K562 (cell line): ENCODE data around the gene ILDR1. TPM values are rescaled to one million over a fixed set of nuclear protein-coding genes. Genes with fewer than 3 reads are reported as not detected.

Experiments
- ARID4B ChIP-seq: sonication (generic); formaldehyde crosslinking; IDR thresholded peaks from 2 replicates; pipeline ENCODE4 v1.8.0; 2022; ENCODE audit warnings: mild to moderate bottlenecking, missing genetic modification reagents
- ATF3 ChIP-seq, 2 experiments: fragments of 450-650 bp in 1 of 2; sonication (generic) in 1 of 2; formaldehyde crosslinking in 1 of 2; IDR thresholded peaks in 1 of 2; conservative IDR thresholded peaks in 1 of 2; 2 replicates each; pipeline versions ENCODE4 v1.6.1 to v1.8.1; 2016 to 2023; ENCODE audit warnings: mild to moderate bottlenecking in 2 of 2, moderate library complexity in 2 of 2, inconsistent platforms in 1 of 2, missing genetic modification reagents in 1 of 2
- CBFB ChIP-seq: sonication (generic); formaldehyde crosslinking; IDR thresholded peaks from 2 replicates; pipeline ENCODE4 v1.4.0; 2020; ENCODE audit warnings: mild to moderate bottlenecking, missing genetic modification reagents
- ID3 ChIP-seq, 2 experiments: fragments of 250-450 bp in 1 of 2; fragments of 450-650 bp in 1 of 2; sonication (Bioruptor Pico) in 1 of 2; IDR thresholded peaks; 2 replicates each; pipeline versions ENCODE4 v1.6.1 to v1.8.0; 2016 to 2021; ENCODE audit warnings: mild to moderate bottlenecking in 2 of 2, moderate library complexity in 2 of 2, missing compliant biosample characterization in 1 of 2, missing genetic modification characterization in 1 of 2
- ILK ChIP-seq: fragments of 450-650 bp; IDR thresholded peaks from 2 replicates; pipeline ENCODE4 v1.6.1; 2016; ENCODE audit warnings: missing genetic modification characterization, low read depth, mild to moderate bottlenecking, missing compliant biosample characterization, moderate library complexity, borderline replicate concordance
- PBX2 ChIP-seq, 2 experiments: IDR thresholded peaks in 1 of 2; conservative IDR thresholded peaks in 1 of 2; 2 replicates each; pipeline ENCODE4 v1.6.1; 2016; ENCODE audit warnings: low read depth in 2 of 2, mild to moderate bottlenecking in 1 of 2, missing compliant biosample characterization in 1 of 2, missing genetic modification characterization in 1 of 2, moderate library complexity in 1 of 2
- PKNOX1 ChIP-seq: fragments of 450-650 bp; IDR thresholded peaks from 2 replicates; pipeline ENCODE4 v1.6.1; 2016
- STAG1 ChIP-seq: sonication (generic); formaldehyde crosslinking; IDR thresholded peaks from 2 replicates; pipeline ENCODE4 v1.5.0; 2020; ENCODE audit warnings: missing genetic modification reagents, borderline replicate concordance
- STAT5A ChIP-seq: IDR thresholded peaks from 2 replicates; pipeline ENCODE4 v1.6.1; 2012; ENCODE audit warnings: low read length, inconsistent platforms, borderline replicate concordance
- ZNF398 ChIP-seq: fragments of 250-450 bp; sonication (Bioruptor Pico); IDR thresholded peaks from 2 replicates; pipeline ENCODE4 v1.8.0; 2021; ENCODE audit warnings: moderate library complexity, mild to moderate bottlenecking, inconsistent platforms
- ZNF583 ChIP-seq: fragments of 250-450 bp; sonication (Bioruptor Pico); IDR thresholded peaks from 2 replicates; pipeline ENCODE4 v1.4.0; 2020
- ZNF584 ChIP-seq: fragments of 200-800 bp; sonication (Bioruptor generic); IDR thresholded peaks from 2 replicates; pipeline ENCODE4 v1.6.1; 2016; ENCODE audit warnings: low read depth, mild to moderate bottlenecking, missing genetic modification characterization, missing compliant biosample characterization
- polyA plus RNA-seq, 8 experiments: library from polyadenylated mRNA; depleted of rRNA in 4 of 8; stranded (reverse) in 5 of 8; unstranded in 3 of 8; fragments of >200 nt; fragmentation: Nextera tagmentation in 2 of 8; fragmentation: Illumina TruSeq in 1 of 8; extraction: Ambion mirVana in 2 of 8; extraction: Trizol in 1 of 8; gene quantifications; 2 replicates each; pipeline versions ENCODE4 v1.2.1 to v1.2.3, GENCODE V29; 2011 to 2014; ENCODE audit warnings: inconsistent platforms in 1 of 8, missing spikeins in 1 of 8
- total RNA-seq, 7 experiments: library from RNA; depleted of rRNA in 6 of 7; stranded (reverse); fragments of >200 nt in 6 of 7; fragmentation: Illumina TruSeq in 2 of 7; extraction: Trizol in 2 of 7; gene quantifications; 2 replicates each; pipeline versions ENCODE4 v1.2.1 to v1.2.3, GENCODE V29; 2011 to 2021; ENCODE audit warnings: low replicate concordance in 1 of 7

Gene ILDR1
- total and polyA plus RNA-seq, 9 of the 15 experiments (the other 6 are each of a cell fraction or from before 2014, with no cell fraction given), result 0.04 TPM; not detected in 8

GRCh38 chr3:122000936-122001605 lies 21.0 kb downstream of the ILDR1 start (continued):
- TF ChIP-seq ARID4B (CRISPR knock-in tag), result no peak
- no peak for TF ChIP-seq ZNF398
- TF ChIP-seq STAG1, result no peak
- TF ChIP-seq CBFB, result no peak
- no peak for TF ChIP-seq ZNF584 (CRISPR knock-in tag)
- no peak for TF ChIP-seq ILK (tag)
- no peak for TF ChIP-seq STAT5A
- TF ChIP-seq ATF3 (IDR thresholded peaks at IDR 0.05), result no peak
- no peak for TF ChIP-seq ATF3 (CRISPR knock-in tag; conservative IDR thresholded peaks at IDR 0.05)
- TF ChIP-seq ID3 (CRISPR knock-in tag; IDR thresholded peaks at IDR 0.05), result no peak
- no peak for TF ChIP-seq ID3 (tag; IDR thresholded peaks at IDR 0.05)
- no peak for TF ChIP-seq ZNF583 (CRISPR knock-in tag)
- TF ChIP-seq PKNOX1, result peak; percentile 94
- no peak for TF ChIP-seq PBX2 (CRISPR knock-in tag; IDR thresholded peaks at IDR 0.05; ENCODE audit: low read depth)
- peak; percentile 90 for TF ChIP-seq PBX2 (tag; conservative IDR thresholded peaks at IDR 0.05; ENCODE audit: low read depth)
